Iris pigment epithelial cell (primary cell): ENCODE results near the gene CALHM4.
"Not testable (repeated sequence)": the region's sequence is repeated elsewhere in the genome, so short reads cannot be mapped to it uniquely, and the experiment has no call there.

Source experiments
- DNase-seq: peaks from one replicate; pipeline ENCODE4 v3.0.0-alpha.2; 2011; ENCODE audit warnings: low read depth

Gene CALHM4

GRCh38 chr6:116577486-116577885, 23.9 kb downstream of the CALHM4 start:
- no peak for DNase-seq

DNA sequence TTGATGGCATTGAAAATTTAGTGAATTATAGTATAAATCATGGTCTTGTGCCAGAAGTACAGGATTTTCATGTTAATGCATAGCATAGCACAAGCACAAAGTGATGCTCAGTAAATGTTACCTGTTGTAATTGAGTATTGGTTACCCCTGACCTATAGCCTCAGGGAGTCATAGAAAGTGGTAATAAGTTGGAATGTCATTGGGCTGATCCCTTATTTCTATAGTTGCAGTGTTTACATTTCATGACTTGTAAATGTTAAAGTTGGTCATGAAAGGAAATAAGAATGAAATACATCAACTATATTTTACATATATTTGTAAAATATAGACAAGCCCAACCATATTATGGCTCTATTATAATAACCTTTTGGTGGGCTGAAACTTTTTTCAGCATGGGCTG, 24.8 kb downstream of the CALHM4 start:
- no peak for DNase-seq

GRCh38 chr6:116579143-116579542, 25.6 kb downstream of the CALHM4 start:
- peak; percentile 24 for DNase-seq

DNA sequence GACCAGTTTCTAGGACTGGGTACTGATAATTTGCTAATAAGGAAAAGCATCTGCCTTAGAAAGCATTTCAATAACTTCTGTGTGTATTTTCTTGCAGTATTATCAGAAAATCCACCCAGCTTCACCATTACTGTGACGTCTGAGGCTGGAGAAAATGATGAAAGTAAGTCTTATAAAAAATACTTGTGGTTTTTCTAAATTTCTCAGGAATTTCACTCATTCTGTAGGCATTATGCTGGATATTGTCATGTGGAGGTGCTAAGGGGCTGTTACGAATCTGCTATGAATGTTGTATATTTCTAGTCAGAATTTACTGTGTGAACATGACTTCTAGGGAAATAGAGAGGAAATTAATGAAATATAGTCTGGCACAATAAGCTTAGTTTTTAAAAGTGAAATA, 26.6 kb downstream of the CALHM4 start:
- peak; percentile 86 for DNase-seq

DNA sequence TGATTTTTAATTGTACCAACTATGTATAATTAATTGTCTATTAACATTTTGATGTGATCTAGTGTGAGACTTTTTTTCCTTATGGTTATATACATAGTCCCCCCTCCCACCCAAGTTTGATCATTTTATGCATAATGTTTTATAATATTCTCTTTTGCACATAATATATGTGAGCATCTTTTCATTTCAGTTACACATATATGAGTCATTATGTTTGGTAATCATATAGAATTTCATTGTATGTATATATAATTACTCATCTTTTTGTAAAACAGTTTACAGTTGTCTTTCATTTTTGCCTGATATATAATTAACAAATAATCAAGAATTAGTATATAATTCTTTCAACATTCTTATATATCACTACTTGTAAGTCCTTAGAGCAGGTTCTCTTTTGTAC, 32.7 kb downstream of the CALHM4 start:
- DNase-seq, result no peak

- no peak for DNase-seq
Observed at GRCh38 chr6:116586738-116587137, 33.2 kb downstream of the CALHM4 start.

DNA sequence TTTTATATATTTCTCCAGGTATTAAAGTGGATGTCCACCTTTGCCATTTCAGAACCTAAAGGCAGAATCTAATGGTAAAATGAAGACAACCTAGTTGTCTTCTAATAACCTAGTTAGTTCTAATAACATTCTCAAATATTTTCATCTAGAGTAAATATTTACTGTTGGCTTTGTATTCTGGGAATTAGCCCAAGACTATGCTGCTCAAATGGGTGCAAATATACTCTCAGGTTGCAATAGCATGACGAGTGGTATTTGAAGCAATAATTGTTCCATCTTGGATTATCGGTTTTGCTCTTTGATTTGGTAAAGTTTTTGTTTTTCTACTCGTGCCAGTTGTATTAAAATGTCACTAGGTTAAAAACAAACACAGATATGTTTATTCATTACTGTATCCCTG, 41.7 kb downstream of the CALHM4 start:
- DNase-seq, result no peak

DNA sequence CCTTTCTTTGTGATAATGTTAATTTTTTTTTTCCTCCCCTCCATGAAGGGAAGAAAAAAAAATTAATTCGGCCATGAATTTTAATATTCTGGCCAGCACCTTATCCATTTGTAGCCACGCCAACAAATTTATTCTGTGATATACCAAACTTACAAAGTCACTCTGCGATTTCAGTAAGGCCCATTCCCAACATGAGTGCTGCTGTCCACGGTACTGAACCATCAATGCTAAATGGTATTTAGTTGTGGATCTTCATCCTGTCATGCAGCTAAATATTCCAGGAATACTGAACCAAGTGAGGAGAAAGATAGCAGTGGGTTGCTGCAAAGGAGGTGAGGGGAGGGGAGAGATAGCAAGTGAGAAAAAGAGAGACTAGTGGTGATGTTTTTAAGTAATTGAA, 43.3 kb downstream of the CALHM4 start:
- DNase-seq, result peak; percentile 15

GRCh38 chr6:116603916-116604315, 50.4 kb downstream of the CALHM4 start:
- not testable (repeated sequence) for DNase-seq

- DNase-seq, result not testable (repeated sequence)
Observed at GRCh38 chr6:116604868-116605267, 51.3 kb downstream of the CALHM4 start.

- DNase-seq, result no peak
Observed at GRCh38 chr6:116605935-116606334, 52.4 kb downstream of the CALHM4 start.
